Hepatocyte (in vitro differentiated cells): Measurements from ENCODE around the gene ADGRL3.

Experiments
- EZH2 ChIP-seq: fragments of 200-600 bp; sonication (generic); IDR thresholded peaks from 2 replicates; pipeline ENCODE4 v1.6.1; 2016; ENCODE audit warnings: antibody characterized with exemption, mild to moderate bottlenecking, borderline replicate concordance
- EZH2phosphoT487 ChIP-seq: fragments of 200-600 bp; sonication (generic); IDR thresholded peaks from one replicate; pipeline ENCODE4 v1.6.1; 2018; ENCODE audit warnings: antibody characterized with exemption, mild to moderate bottlenecking, low read depth, moderate library complexity; ENCODE audit not compliant: unreplicated experiment, severe bottlenecking
- TF ChIP-seq, protein P1 (sequence below): fragments of 200-600 bp; sonication (generic); IDR thresholded peaks from 2 replicates; pipeline ENCODE4 v1.5.1; 2016; ENCODE audit warnings: antibody characterized with exemption, mild to moderate bottlenecking; ENCODE audit not compliant: poor library complexity

DNA sequence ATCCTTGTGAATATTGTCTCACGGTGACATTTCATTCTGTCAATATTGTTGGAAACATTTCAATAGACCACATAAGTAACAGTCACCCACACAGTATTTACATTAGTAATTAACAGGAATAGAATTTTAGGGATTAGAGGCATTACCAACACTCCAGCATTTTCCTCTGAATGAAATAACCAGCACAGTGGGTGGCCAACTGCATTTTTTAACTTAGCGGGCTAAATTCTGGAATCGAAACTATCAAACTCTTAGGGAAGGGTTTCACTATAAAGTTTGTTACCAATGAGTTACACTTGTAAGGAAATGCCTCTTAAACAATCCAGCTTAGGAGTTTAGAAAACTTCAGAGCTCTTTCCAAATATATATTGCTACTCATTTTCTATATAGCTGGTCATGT is 403.0 kb downstream of the ADGRL3 start:
- TF ChIP-seq, protein P1, sequence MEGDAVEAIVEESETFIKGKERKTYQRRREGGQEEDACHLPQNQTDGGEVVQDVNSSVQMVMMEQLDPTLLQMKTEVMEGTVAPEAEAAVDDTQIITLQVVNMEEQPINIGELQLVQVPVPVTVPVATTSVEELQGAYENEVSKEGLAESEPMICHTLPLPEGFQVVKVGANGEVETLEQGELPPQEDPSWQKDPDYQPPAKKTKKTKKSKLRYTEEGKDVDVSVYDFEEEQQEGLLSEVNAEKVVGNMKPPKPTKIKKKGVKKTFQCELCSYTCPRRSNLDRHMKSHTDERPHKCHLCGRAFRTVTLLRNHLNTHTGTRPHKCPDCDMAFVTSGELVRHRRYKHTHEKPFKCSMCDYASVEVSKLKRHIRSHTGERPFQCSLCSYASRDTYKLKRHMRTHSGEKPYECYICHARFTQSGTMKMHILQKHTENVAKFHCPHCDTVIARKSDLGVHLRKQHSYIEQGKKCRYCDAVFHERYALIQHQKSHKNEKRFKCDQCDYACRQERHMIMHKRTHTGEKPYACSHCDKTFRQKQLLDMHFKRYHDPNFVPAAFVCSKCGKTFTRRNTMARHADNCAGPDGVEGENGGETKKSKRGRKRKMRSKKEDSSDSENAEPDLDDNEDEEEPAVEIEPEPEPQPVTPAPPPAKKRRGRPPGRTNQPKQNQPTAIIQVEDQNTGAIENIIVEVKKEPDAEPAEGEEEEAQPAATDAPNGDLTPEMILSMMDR, result no peak
- TF ChIP-seq EZH2 (no peak), EZH2phosphoT487 (no peak)
